Ascending aorta (tissue), 2 donors: ENCODE results near the gene CCL20. TPM values are rescaled to one million over a fixed set of nuclear protein-coding genes. Genes with fewer than 3 reads are reported as not detected.

Experiments used
- DNase-seq, 2 donors: peaks; one replicate each; pipeline ENCODE4 v3.0.0-alpha.2; 2019; ENCODE audit warnings: low spot score in 2 of 2
- H3K27ac ChIP-seq, 2 donors: fragments of 200-600 bp; sonication (generic); one replicate each; pipeline ENCODE4 v1.5.1; 2016 to 2017; ENCODE audit warnings: mild to moderate bottlenecking in 1 of 2
- H3K27me3 ChIP-seq: fragments of 200-600 bp; sonication (generic); one replicate; pipeline ENCODE4 v1.5.1; 2017
- H3K36me3 ChIP-seq, 2 donors: fragments of 200-600 bp; sonication (generic); one replicate each; pipeline ENCODE4 v1.5.1; 2016
- H3K4me1 ChIP-seq, 2 donors: fragments of 200-600 bp; sonication (generic); one replicate each; pipeline ENCODE4 v1.5.1; 2016 to 2017; ENCODE audit warnings: mild to moderate bottlenecking in 1 of 2
- H3K4me3 ChIP-seq, 2 donors: fragments of 200-600 bp; sonication (generic); one replicate each; pipeline ENCODE4 v1.5.1; 2016 to 2017; ENCODE audit warnings: mild to moderate bottlenecking in 1 of 2
- H3K9me3 ChIP-seq, 2 donors: fragments of 200-600 bp; sonication (generic); one replicate each; pipeline ENCODE4 v1.5.1; 2016
- intact Hi-C: fragments of 100-400 bp; cut with DNase I; formaldehyde crosslinking; loops from one replicate; pipeline ENCODE4 v1.15.1; 2023
- total RNA-seq: library from RNA; depleted of rRNA; stranded (reverse); fragments of >200 nt; gene quantifications from one replicate; pipeline ENCODE4 v1.1.0, GENCODE V29; 2016
- TF ChIP-seq, protein P1 (sequence below), 3 experiments: fragments of 200-600 bp in 2 of 3; fragments of 450-650 bp in 1 of 3; sonication (generic) in 2 of 3; IDR thresholded peaks; one replicate each; pipeline ENCODE4 v1.5.1; 2016 to 2019; ENCODE audit warnings: antibody characterized with exemption in 3 of 3, mild to moderate bottlenecking in 1 of 3, moderate library complexity in 1 of 3

The CCL20 gene
- total RNA-seq, 1 donor from 2014 or later: not detected

GRCh38 chr2:227826563-227826962 is 12.9 kb downstream of the CCL20 start:
- TF ChIP-seq, protein P1, sequence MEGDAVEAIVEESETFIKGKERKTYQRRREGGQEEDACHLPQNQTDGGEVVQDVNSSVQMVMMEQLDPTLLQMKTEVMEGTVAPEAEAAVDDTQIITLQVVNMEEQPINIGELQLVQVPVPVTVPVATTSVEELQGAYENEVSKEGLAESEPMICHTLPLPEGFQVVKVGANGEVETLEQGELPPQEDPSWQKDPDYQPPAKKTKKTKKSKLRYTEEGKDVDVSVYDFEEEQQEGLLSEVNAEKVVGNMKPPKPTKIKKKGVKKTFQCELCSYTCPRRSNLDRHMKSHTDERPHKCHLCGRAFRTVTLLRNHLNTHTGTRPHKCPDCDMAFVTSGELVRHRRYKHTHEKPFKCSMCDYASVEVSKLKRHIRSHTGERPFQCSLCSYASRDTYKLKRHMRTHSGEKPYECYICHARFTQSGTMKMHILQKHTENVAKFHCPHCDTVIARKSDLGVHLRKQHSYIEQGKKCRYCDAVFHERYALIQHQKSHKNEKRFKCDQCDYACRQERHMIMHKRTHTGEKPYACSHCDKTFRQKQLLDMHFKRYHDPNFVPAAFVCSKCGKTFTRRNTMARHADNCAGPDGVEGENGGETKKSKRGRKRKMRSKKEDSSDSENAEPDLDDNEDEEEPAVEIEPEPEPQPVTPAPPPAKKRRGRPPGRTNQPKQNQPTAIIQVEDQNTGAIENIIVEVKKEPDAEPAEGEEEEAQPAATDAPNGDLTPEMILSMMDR (IDR thresholded peaks at IDR 0.05): no peak
- Histone ChIP-seq H3K27me3 (no peaks in the 10 kb centered on the region), H3K36me3 (no peaks in the 10 kb centered on the region), H3K4me3 (no peak overlapping the region), H3K27ac (no peak overlapping the region), H3K9me3 (no peaks in the 10 kb centered on the region), H3K4me1 (no peaks in the 10 kb centered on the region)
- intact Hi-C loops: no loop called here
- DNase-seq: no peak

- no peaks in the 10 kb centered on the region for H3K4me1 ChIP-seq
- H3K9me3 ChIP-seq: no peaks in the 10 kb centered on the region
- no peaks in the 10 kb centered on the region for H3K36me3 ChIP-seq
- H3K4me3 ChIP-seq: no peak overlapping the region
- intact Hi-C loops: no loop called here
- no peak overlapping the region for H3K27ac ChIP-seq
- TF ChIP-seq, protein P1 (IDR thresholded peaks at IDR 0.05): no peak
- H3K27me3 ChIP-seq: no peaks in the 10 kb centered on the region
- DNase-seq: no peak
Measured at GRCh38 chr2:227827143-227827542, 13.5 kb downstream of the CCL20 start.

GRCh38 chr2:227828477-227828912 is 14.9 kb downstream of the CCL20 start:
- no peaks in the 10 kb centered on the region for H3K27me3 ChIP-seq
- no peaks in the 10 kb centered on the region for H3K4me1 ChIP-seq
- DNase-seq: no peak
- no peaks in the 10 kb centered on the region for H3K36me3 ChIP-seq
- intact Hi-C loops: no loop called here
- no peak overlapping the region for H3K4me3 ChIP-seq
- TF ChIP-seq, protein P1 (IDR thresholded peaks at IDR 0.05): no peak
- H3K9me3 ChIP-seq: no peaks in the 10 kb centered on the region
- H3K27ac ChIP-seq: no peak overlapping the region

- Histone ChIP-seq H3K4me1 (no peaks in the 10 kb centered on the region), H3K4me3 (no peak overlapping the region), H3K27me3 (no peaks in the 10 kb centered on the region), H3K9me3 (no peaks in the 10 kb centered on the region), H3K27ac (no peak overlapping the region), H3K36me3 (no peaks in the 10 kb centered on the region)
- TF ChIP-seq, protein P1 (IDR thresholded peaks at IDR 0.05): no peak
- DNase-seq: no peak
- intact Hi-C loops: no loop called here
Measured at GRCh38 chr2:227829337-227829736, 15.7 kb downstream of the CCL20 start.

GRCh38 chr2:227834423-227834822 is 20.8 kb downstream of the CCL20 start:
- no peak for DNase-seq
- H3K27ac ChIP-seq: no peak overlapping the region
- no peaks in the 10 kb centered on the region for H3K27me3 ChIP-seq
- no peak overlapping the region for H3K4me3 ChIP-seq
- intact Hi-C loops: no loop called here
- TF ChIP-seq, protein P1 (IDR thresholded peaks at IDR 0.05): no peak
- H3K36me3 ChIP-seq: no peaks in the 10 kb centered on the region
- no peaks in the 10 kb centered on the region for H3K4me1 ChIP-seq
- no peaks in the 10 kb centered on the region for H3K9me3 ChIP-seq
